ENCODE measurements around the gene RAD51B. TPM values are rescaled to one million over a fixed set of nuclear protein-coding genes. Genes with fewer than 3 reads are reported as not detected.
"Not testable (repeated sequence)": the region's sequence is repeated elsewhere in the genome, so short reads cannot be mapped to it uniquely, and the experiment has no call there.

RAD51B gene
- polyA plus RNA-seq, 3 donors = 3.6 to 11.6 (median 9.4) TPM

DNA sequence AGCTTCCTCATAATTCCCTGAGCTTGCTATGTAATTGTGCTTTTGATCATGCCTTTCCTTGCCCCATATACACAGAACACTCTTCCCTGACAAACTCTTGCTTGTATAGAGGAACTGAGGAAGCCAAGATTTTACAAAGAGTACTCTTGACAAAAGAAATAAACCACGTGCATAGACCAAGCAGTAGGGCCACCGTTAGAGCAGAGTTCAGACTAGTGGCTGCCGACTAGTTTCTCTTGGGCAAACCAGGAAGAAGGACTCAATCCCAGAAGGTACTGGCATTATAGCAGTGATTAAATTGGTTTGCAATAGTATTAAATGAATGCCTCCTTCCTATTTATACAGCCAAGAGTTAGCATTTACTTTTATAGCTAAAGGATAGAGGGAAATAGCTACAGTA lies 146.1 kb downstream of the RAD51B start:
- H3K27ac ChIP-seq (ENCODE audit: low read depth in 1 of 2, low read length in 2 of 2) = peak overlapping the region in 1 of 2 donors; percentile 72
- H3K9me3 ChIP-seq (replicated peaks in 1 of 2; ENCODE audit: control insufficient read depth in 1 of 2, insufficient read depth in 1 of 2, low read length in 2 of 2) = no peaks in the 10 kb centered on the region
- intact Hi-C loops (cut with micrococcal nuclease) = loop anchor here in 1 of 2 donors (10.0 kb wide), 2 partner anchors 249 to 829 kb away; partner anchors contain the start of gene ZFP36L1

DNA sequence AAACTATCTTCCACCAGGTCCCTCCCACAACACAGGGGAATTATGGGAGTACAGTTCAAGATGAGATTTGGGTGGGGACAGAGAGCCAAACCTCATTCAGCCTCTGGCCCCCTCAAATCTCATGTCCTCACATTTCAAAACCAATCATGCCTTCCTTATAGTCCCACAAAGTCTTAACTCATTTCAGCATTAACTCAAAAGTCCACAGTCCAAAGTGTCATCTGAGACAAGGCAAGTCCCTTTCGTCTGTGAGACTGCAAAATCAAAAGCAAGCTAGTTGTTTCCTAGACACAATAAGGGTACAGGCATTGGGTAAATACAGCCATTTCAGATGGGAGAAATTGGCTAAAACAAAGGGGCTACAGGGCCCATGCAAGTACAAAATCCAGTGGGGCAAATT lies 147.6 kb downstream of the RAD51B start:
- H3K27me3 Mint-ChIP-seq (ENCODE audit: low read depth in 3 of 3) = peaks cover 0 to 1% (median 0%) of the 10 kb centered on the region in 3 donors
- Histone ChIP-seq H3K4me1 (ENCODE audit: control insufficient read depth in 1 of 2, insufficient read depth in 2 of 2, low read length in 2 of 2) (peaks cover 39 to 48% of the 10 kb centered on the region in 2 donors), H3K36me3 (replicated peaks in 1 of 2; ENCODE audit: control insufficient read depth in 1 of 2, insufficient read depth in 2 of 2, low read length in 2 of 2) (no peaks in the 10 kb centered on the region), H2AFZ (ENCODE audit: insufficient read depth, low read depth, low read length, poor library complexity, severe bottlenecking) (no peak overlapping the region), H3K4me2 (replicated peaks; ENCODE audit: extremely low read depth, low read length, poor library complexity, severe bottlenecking) (no peak overlapping the region), H3K9me3 (replicated peaks in 1 of 2; ENCODE audit: control insufficient read depth in 1 of 2, insufficient read depth in 1 of 2, low read length in 2 of 2) (no peaks in the 10 kb centered on the region), H3K27me3 (ENCODE audit: control insufficient read depth in 2 of 2, insufficient read depth in 2 of 2, low read length in 2 of 2) (no peaks in the 10 kb centered on the region), H3K79me2 (ENCODE audit: insufficient read depth, low read length) (no peaks in the 10 kb centered on the region), H3K4me3 (replicated peaks in 1 of 3; ENCODE audit: low read depth in 2 of 3, low read length in 3 of 3) (no peak overlapping the region), H3K9ac (ENCODE audit: insufficient read depth, low read length, poor library complexity, severe bottlenecking) (no peak overlapping the region), H3K27ac (ENCODE audit: low read depth in 1 of 2, low read length in 2 of 2) (no peak overlapping the region), H4K20me1 (ENCODE audit: insufficient read depth, low read length) (no peaks in the 10 kb centered on the region)
- TF ChIP-seq, protein P1, sequence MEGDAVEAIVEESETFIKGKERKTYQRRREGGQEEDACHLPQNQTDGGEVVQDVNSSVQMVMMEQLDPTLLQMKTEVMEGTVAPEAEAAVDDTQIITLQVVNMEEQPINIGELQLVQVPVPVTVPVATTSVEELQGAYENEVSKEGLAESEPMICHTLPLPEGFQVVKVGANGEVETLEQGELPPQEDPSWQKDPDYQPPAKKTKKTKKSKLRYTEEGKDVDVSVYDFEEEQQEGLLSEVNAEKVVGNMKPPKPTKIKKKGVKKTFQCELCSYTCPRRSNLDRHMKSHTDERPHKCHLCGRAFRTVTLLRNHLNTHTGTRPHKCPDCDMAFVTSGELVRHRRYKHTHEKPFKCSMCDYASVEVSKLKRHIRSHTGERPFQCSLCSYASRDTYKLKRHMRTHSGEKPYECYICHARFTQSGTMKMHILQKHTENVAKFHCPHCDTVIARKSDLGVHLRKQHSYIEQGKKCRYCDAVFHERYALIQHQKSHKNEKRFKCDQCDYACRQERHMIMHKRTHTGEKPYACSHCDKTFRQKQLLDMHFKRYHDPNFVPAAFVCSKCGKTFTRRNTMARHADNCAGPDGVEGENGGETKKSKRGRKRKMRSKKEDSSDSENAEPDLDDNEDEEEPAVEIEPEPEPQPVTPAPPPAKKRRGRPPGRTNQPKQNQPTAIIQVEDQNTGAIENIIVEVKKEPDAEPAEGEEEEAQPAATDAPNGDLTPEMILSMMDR (IDR thresholded peaks at IDR 0.05) = no peak
- H3K9me3 Mint-ChIP-seq = peaks cover 6 to 24% (median 10%) of the 10 kb centered on the region in 7 donors
- peak overlapping the region in 1 of 7 donors; percentile 23 for H3K27ac Mint-ChIP-seq
- peaks cover 43% of the 10 kb centered on the region for H3K4me1 Mint-ChIP-seq
- no peak for DNase-seq
- peaks cover 12 to 15% of the 10 kb centered on the region in 2 donors for H3K36me3 Mint-ChIP-seq
- 100% methylated on average over 1 of the region's 1 CpG for WGBS (ENCODE audit: insufficient coverage)
- intact Hi-C loops (cut with micrococcal nuclease) = loop anchor here in 1 of 2 donors (10.0 kb wide), 2 partner anchors 248 to 828 kb away; partner anchors contain the start of gene ZFP36L1
- no peak overlapping the region for H3K4me3 Mint-ChIP-seq

More for the DNA sequence above, 146.1 kb downstream of the RAD51B start:
- Mint-ChIP-seq H3K4me1 (peaks cover 56% of the 10 kb centered on the region), H3K27ac (peak overlapping the region; percentile 55 to 94 (median 82)), H3K27me3 (ENCODE audit: low read depth in 3 of 3) (peaks cover 0 to 1% (median 0%) of the 10 kb centered on the region in 3 donors), H3K4me3 (no peak overlapping the region), H3K9me3 (peaks cover 6 to 24% (median 10%) of the 10 kb centered on the region in 7 donors), H3K36me3 (peaks cover 12 to 15% of the 10 kb centered on the region in 2 donors)
- H3K27me3 ChIP-seq (ENCODE audit: control insufficient read depth in 2 of 2, insufficient read depth in 2 of 2, low read length in 2 of 2) = no peaks in the 10 kb centered on the region
- DNase-seq = no peak
- no peaks in the 10 kb centered on the region for H3K79me2 ChIP-seq (ENCODE audit: insufficient read depth, low read length)
- H3K4me2 ChIP-seq (replicated peaks; ENCODE audit: extremely low read depth, low read length, poor library complexity, severe bottlenecking) = no peak overlapping the region
- H2AFZ ChIP-seq (ENCODE audit: insufficient read depth, low read depth, low read length, poor library complexity, severe bottlenecking) = peak overlapping the region; percentile 25
- H3K9ac ChIP-seq (ENCODE audit: insufficient read depth, low read length, poor library complexity, severe bottlenecking) = no peak overlapping the region
- WGBS (ENCODE audit: insufficient coverage) = 70% methylated on average over 2 of the region's 3 CpGs
- H3K4me3 ChIP-seq (replicated peaks in 1 of 3; ENCODE audit: low read depth in 2 of 3, low read length in 3 of 3) = peak overlapping the region in 1 of 3 experiments; percentile 0
- no peaks in the 10 kb centered on the region for H4K20me1 ChIP-seq (ENCODE audit: insufficient read depth, low read length)
- TF ChIP-seq, protein P1 (IDR thresholded peaks at IDR 0.05) = no peak
- peaks cover 50 to 61% of the 10 kb centered on the region in 2 donors for H3K4me1 ChIP-seq (ENCODE audit: control insufficient read depth in 1 of 2, insufficient read depth in 2 of 2, low read length in 2 of 2)
- H3K36me3 ChIP-seq (replicated peaks in 1 of 2; ENCODE audit: control insufficient read depth in 1 of 2, insufficient read depth in 2 of 2, low read length in 2 of 2) = no peaks in the 10 kb centered on the region

DNA sequence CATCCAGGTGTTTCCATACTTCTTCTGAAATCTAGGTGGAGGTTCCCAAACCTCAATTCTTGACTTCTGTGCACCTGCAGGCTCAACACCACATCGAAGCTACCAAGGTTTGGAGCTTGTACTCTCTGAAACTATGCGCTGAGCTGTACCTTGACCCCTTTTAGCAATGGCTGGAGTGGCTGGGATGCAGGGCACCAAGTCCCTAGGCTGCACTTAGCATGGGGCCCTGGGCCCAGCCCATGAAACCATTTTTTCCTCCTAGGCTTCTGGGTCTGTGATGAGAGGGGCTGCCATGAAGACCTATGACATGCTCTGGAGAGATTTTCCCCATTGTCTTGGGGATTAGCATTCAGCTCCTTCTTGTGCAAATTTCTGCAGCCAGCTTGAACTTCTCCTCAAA lies 148.4 kb downstream of the RAD51B start:
- Mint-ChIP-seq H3K4me1 (peaks cover 36% of the 10 kb centered on the region), H3K9me3 (peaks cover 6 to 24% (median 10%) of the 10 kb centered on the region in 7 donors), H3K36me3 (peaks cover 12 to 15% of the 10 kb centered on the region in 2 donors)
- H3K4me3 Mint-ChIP-seq; H3K27ac ChIP-seq (ENCODE audit: low read depth in 1 of 2, low read length in 2 of 2); H3K27ac Mint-ChIP-seq; H3K4me3 ChIP-seq (replicated peaks in 1 of 3; ENCODE audit: low read depth in 2 of 3, low read length in 3 of 3); H3K9me3 ChIP-seq (replicated peaks in 1 of 2; ENCODE audit: control insufficient read depth in 1 of 2, insufficient read depth in 1 of 2, low read length in 2 of 2); H3K36me3 ChIP-seq (replicated peaks in 1 of 2; ENCODE audit: control insufficient read depth in 1 of 2, insufficient read depth in 2 of 2, low read length in 2 of 2); H2AFZ ChIP-seq (ENCODE audit: insufficient read depth, low read depth, low read length, poor library complexity, severe bottlenecking); H4K20me1 ChIP-seq (ENCODE audit: insufficient read depth, low read length); H3K79me2 ChIP-seq (ENCODE audit: insufficient read depth, low read length); H3K4me2 ChIP-seq (replicated peaks; ENCODE audit: extremely low read depth, low read length, poor library complexity, severe bottlenecking); DNase-seq; H3K27me3 Mint-ChIP-seq (ENCODE audit: low read depth in 3 of 3); H3K9ac ChIP-seq (ENCODE audit: insufficient read depth, low read length, poor library complexity, severe bottlenecking); H3K27me3 ChIP-seq (ENCODE audit: control insufficient read depth in 2 of 2, insufficient read depth in 2 of 2, low read length in 2 of 2): not testable (repeated sequence)
- WGBS (ENCODE audit: insufficient coverage) = 100% methylated on average over 2 of the region's 2 CpGs
- intact Hi-C loops (cut with micrococcal nuclease) = loop anchor here in 1 of 2 donors (10.0 kb wide), 2 partner anchors 247 to 827 kb away; partner anchors contain the start of gene ZFP36L1
- peaks cover 36 to 40% of the 10 kb centered on the region in 2 donors for H3K4me1 ChIP-seq (ENCODE audit: control insufficient read depth in 1 of 2, insufficient read depth in 2 of 2, low read length in 2 of 2)
